ENCODE data around the gene ZNF322.
A peak's percentile ranks its signal among the peaks of the same experiment; 100 is the strongest.

ZNF322 gene

DNA sequence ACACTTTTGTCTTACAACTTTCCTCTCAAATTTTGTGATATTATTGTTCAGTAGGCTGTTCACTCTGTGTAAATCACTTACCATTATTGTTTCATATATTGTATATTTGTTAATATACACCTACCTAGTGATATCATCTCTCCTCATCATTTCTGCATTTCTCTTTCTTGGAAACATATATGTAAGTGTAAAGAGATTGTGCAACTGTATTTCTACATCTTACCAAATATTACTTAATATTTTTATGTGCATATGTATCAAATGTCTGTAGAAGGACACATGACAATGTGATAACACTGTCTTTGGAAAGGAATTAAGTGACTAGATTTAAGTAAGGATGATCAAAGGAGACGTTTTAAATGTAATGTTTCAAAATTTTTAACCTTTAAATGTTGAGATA, 30.2 kb downstream of the ZNF322 start:
- H3K27ac ChIP-seq, result no peak overlapping the region
- in situ Hi-C loops (cut with HindIII; ENCODE audit: low pct_ligation_motif_present, low sequenced_read_pairs), result no loop called here
- no peak overlapping the region for H3K4me3 ChIP-seq (ENCODE audit: low read depth, low read length)
- TF ChIP-seq, protein P1, sequence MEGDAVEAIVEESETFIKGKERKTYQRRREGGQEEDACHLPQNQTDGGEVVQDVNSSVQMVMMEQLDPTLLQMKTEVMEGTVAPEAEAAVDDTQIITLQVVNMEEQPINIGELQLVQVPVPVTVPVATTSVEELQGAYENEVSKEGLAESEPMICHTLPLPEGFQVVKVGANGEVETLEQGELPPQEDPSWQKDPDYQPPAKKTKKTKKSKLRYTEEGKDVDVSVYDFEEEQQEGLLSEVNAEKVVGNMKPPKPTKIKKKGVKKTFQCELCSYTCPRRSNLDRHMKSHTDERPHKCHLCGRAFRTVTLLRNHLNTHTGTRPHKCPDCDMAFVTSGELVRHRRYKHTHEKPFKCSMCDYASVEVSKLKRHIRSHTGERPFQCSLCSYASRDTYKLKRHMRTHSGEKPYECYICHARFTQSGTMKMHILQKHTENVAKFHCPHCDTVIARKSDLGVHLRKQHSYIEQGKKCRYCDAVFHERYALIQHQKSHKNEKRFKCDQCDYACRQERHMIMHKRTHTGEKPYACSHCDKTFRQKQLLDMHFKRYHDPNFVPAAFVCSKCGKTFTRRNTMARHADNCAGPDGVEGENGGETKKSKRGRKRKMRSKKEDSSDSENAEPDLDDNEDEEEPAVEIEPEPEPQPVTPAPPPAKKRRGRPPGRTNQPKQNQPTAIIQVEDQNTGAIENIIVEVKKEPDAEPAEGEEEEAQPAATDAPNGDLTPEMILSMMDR (IDR thresholded peaks at IDR 0.05; ENCODE audit: low read depth, low read length, missing control alignments), result no peak
- H3K27me3 ChIP-seq (replicated peaks), result no peaks in the 10 kb centered on the region
- DNase-seq, result no peak
- H3K36me3 ChIP-seq (replicated peaks), result peaks cover 7% of the 10 kb centered on the region

DNA sequence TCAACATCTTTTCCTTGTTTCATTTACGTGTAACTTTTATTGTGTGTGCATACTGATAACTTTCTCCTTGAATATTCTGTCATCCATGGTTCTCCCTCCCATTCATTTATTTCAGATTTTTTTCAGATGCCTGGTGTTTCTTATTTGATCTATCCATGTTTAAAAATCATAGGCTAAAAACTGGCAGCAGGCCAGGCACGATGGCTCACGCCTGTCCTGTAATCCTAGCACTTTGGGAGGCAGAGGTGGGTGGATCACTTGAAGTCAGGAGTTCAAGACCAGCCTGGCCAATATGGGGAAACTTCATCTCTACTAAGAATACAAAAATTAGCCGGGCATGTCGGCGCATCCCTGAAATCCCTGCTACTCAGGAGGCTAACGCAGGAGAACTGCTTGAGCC, 31.7 kb downstream of the ZNF322 start:
- DNase-seq, result no peak
- in situ Hi-C loops (cut with HindIII; ENCODE audit: low pct_ligation_motif_present, low sequenced_read_pairs), result no loop called here
- H3K27ac ChIP-seq, result no peak overlapping the region
- H3K27me3 ChIP-seq (replicated peaks), result no peaks in the 10 kb centered on the region
- no peak overlapping the region for H3K4me3 ChIP-seq (ENCODE audit: low read depth, low read length)
- no peaks in the 10 kb centered on the region for H3K36me3 ChIP-seq (replicated peaks)
- TF ChIP-seq, protein P1 (IDR thresholded peaks at IDR 0.05; ENCODE audit: low read depth, low read length, missing control alignments), result no peak

DNA sequence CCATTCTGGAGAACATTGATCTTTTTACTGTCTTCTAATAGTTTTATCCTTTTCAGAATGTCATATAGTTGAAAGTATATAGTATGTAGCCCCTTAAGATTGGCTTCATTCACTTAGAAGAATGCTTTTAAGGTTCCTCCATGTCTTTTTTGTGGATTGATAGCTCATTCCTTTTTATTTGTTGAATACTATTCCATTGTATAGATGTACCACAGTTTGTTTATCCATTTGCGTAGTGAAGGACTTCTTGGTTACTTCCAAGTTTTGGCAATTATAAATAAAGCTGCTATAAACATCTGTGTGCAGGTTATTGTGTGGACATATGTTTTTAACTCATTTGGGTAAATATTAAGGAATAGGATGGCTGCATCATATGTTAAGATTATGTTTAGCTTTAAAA, 35.0 kb downstream of the ZNF322 start:
- Histone ChIP-seq H3K27ac (no peak overlapping the region), H3K36me3 (replicated peaks) (no peaks in the 10 kb centered on the region), H3K4me3 (ENCODE audit: low read depth, low read length) (no peak overlapping the region), H3K27me3 (replicated peaks) (no peaks in the 10 kb centered on the region)
- DNase-seq, result no peak
- in situ Hi-C loops (cut with HindIII; ENCODE audit: low pct_ligation_motif_present, low sequenced_read_pairs), result no loop called here
- TF ChIP-seq, protein P1 (IDR thresholded peaks at IDR 0.05; ENCODE audit: low read depth, low read length, missing control alignments), result no peak

DNA sequence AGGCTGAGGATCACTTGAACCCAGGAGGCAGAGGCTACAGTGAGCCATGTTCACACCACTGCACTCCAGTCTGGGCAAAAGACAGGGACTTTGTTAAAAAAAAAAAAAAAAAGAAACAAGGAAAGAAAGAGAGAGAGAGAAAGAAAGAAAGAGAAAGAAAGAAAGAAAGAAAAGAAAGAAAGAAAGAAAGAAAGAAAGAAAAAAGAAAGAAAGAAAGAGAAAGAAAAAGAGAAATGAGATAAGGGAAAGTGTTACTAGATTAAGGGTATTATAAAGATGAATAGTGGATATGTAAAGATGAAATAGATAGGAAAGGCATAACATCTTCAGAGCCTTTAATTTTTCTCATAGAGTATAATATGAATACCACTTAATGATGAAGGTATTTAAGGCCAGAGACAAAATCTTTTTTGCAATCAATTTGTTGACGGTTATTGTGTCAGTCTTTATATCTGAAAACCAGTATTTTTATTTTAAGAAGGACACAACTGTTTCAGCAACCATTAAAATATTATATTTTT, 36.1 kb downstream of the ZNF322 start:
- in situ Hi-C loops (cut with HindIII; ENCODE audit: low pct_ligation_motif_present, low sequenced_read_pairs), result no loop called here
- H3K4me3 ChIP-seq (ENCODE audit: low read depth, low read length), result no peak overlapping the region
- TF ChIP-seq, protein P1 (IDR thresholded peaks at IDR 0.05; ENCODE audit: low read depth, low read length, missing control alignments), result no peak
- no peak for DNase-seq
- no peak overlapping the region for H3K27ac ChIP-seq
- H3K27me3 ChIP-seq (replicated peaks), result no peaks in the 10 kb centered on the region
- no peaks in the 10 kb centered on the region for H3K36me3 ChIP-seq (replicated peaks)

DNA sequence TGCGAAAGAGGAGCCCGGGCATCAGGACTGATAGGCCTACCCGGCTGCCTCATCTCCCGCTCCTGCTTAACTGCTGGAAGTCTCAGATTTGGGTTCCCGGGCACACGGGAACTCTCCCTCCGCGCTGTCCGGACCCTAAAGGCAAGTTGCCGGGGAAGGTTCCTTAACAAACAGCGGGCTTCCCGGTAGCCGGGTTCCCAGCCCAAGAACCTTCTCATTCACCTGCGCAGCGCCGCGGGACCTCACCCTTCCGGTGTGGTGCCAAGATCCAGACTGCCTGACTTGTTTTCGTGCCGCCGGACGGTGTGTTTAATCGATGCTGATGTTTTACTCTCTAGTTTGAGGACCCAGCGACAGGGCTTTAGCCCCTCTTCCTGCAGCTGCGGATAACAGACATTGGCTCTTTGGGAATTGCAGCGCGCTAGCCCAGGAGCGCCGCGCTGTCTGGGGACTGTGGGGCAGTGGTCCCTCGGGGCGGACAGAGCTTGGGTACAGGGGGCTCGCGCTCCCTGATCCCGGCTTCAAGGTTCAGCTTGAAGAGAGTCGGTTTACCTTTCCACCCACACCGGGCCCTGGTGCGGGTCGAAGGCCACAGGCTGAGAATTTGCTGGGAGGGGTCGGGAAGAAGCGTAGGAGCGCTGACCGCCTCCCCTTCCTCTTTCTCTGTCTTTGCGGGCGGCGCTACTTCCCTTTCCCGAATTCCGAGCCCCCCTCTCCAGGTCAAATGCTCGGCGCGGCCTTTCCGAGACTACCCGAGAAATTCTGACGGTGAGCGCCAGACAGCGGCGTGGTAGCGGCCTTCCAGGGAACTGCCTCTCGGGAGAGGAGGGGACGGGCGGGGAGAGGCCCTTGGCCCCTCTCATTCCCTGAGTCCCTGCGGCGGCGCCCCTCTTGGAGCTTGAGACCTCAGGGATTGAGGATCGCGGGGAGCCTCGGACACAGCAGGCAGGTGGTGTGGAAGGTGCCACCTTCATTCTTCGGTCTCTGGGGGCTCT, 45.6 kb downstream of the ZNF322 start:
- H3K27ac ChIP-seq, result no peak overlapping the region
- DNase-seq, result no peak
- in situ Hi-C loops (cut with HindIII; ENCODE audit: low pct_ligation_motif_present, low sequenced_read_pairs), result no loop called here
- H3K36me3 ChIP-seq (replicated peaks), result no peaks in the 10 kb centered on the region
- H3K27me3 ChIP-seq (replicated peaks), result peaks cover 35% of the 10 kb centered on the region
- H3K4me3 ChIP-seq (ENCODE audit: low read depth, low read length), result peak overlapping the region; percentile 38
- TF ChIP-seq, protein P1 (IDR thresholded peaks at IDR 0.05; ENCODE audit: low read depth, low read length, missing control alignments), result peak; percentile 5

Data from brain microvascular endothelial cell (primary cell).